ENCODE measurements around the gene RTBDN. TPM values are rescaled to one million over a fixed set of nuclear protein-coding genes. Genes with fewer than 3 reads are reported as not detected.
A peak's percentile ranks its signal among the peaks of the same experiment; 100 is the strongest.

Gene RTBDN
- total and polyA plus RNA-seq, 10 of the 15 experiments (the other 5 are each of a cell fraction or from before 2014, with no cell fraction given): 0.45 TPM; not detected in 9

- TF ChIP-seq BRCA1 (IDR thresholded peaks at IDR 0.05; ENCODE audit: low read depth, low read length): no peak
- 0 out of 2 replicates have a peak, but pooled peaks have one; percentile 35 for TF ChIP-seq MEF2A (IDR thresholded peaks at IDR 0.05; ENCODE audit: insufficient read depth, low read depth, low read length)
- TF ChIP-seq GATAD2B (conservative IDR thresholded peaks at IDR 0.05; ENCODE audit: low read depth): peak; percentile 93
- TF ChIP-seq ZNF274 (IDR thresholded peaks at IDR 0.05; ENCODE audit: insufficient read depth, insufficient read length): no peak
- TF ChIP-seq ZBTB33 (IDR thresholded peaks at IDR 0.05): no peak
- peak; percentile 69 for TF ChIP-seq IKZF1 (conservative IDR thresholded peaks at IDR 0.05)
- no peak for TF ChIP-seq KAT2A (conservative IDR thresholded peaks at IDR 0.05; ENCODE audit: control insufficient read depth, low read depth, low read length)
- TF ChIP-seq EZH2 (IDR thresholded peaks at IDR 0.05; ENCODE audit: borderline replicate concordance, control insufficient read depth, low read depth, low read length): no peak
- no peak for TF ChIP-seq BCL11A (IDR thresholded peaks at IDR 0.05; ENCODE audit: low read depth, low read length)
- no peak for TF ChIP-seq POLR2AphosphoS2 (IDR thresholded peaks at IDR 0.05; ENCODE audit: low read depth, low read length)
- TF ChIP-seq MYC (IDR thresholded peaks at IDR 0.05; ENCODE audit: insufficient read depth, insufficient read length, insufficient replicate concordance, low read length, severe bottlenecking): no peak
- no peak for TF ChIP-seq SP1 (IDR thresholded peaks at IDR 0.05; ENCODE audit: low read depth, low read length)
- TF ChIP-seq TARDBP (IDR thresholded peaks at IDR 0.05; ENCODE audit: borderline replicate concordance): no peak
- TF ChIP-seq ESRRA (IDR thresholded peaks at IDR 0.05; ENCODE audit: low read length): no peak
- TF ChIP-seq POLR2A (IDR thresholded peaks at IDR 0.05; ENCODE audit: low read depth, low read length): peak; percentile 32; the same call in 1 of the 2 replicates
- no peak for TF ChIP-seq MYB (IDR thresholded peaks at IDR 0.05; ENCODE audit: borderline replicate concordance, low read depth, low read length)
- no peak for TF ChIP-seq CEBPB (IDR thresholded peaks at IDR 0.05; ENCODE audit: borderline replicate concordance in 1 of 2, low read depth in 2 of 2, low read length in 2 of 2)
- no peak for TF ChIP-seq NFIC (IDR thresholded peaks at IDR 0.05; ENCODE audit: low read depth, low read length)
- peak; percentile 10; the same call in 1 of the 2 replicates for TF ChIP-seq SPI1 (IDR thresholded peaks at IDR 0.05; ENCODE audit: borderline replicate concordance, insufficient read depth, low read depth, low read length)
- no peak for TF ChIP-seq HDAC2 (IDR thresholded peaks at IDR 0.05)
- no peak for TF ChIP-seq PAX8 (IDR thresholded peaks at IDR 0.05)
- no peak for TF ChIP-seq SUPT20H (IDR thresholded peaks at IDR 0.05; ENCODE audit: borderline replicate concordance, control insufficient read depth, low read depth, low read length)
- no peak for TF ChIP-seq PML (IDR thresholded peaks at IDR 0.05; ENCODE audit: low read length)
- TF ChIP-seq, protein P1, sequence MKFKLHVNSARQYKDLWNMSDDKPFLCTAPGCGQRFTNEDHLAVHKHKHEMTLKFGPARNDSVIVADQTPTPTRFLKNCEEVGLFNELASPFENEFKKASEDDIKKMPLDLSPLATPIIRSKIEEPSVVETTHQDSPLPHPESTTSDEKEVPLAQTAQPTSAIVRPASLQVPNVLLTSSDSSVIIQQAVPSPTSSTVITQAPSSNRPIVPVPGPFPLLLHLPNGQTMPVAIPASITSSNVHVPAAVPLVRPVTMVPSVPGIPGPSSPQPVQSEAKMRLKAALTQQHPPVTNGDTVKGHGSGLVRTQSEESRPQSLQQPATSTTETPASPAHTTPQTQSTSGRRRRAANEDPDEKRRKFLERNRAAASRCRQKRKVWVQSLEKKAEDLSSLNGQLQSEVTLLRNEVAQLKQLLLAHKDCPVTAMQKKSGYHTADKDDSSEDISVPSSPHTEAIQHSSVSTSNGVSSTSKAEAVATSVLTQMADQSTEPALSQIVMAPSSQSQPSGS (IDR thresholded peaks at IDR 0.05; ENCODE audit: low read length): no peak
- TF ChIP-seq, protein P2, sequence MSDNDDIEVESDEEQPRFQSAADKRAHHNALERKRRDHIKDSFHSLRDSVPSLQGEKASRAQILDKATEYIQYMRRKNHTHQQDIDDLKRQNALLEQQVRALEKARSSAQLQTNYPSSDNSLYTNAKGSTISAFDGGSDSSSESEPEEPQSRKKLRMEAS (IDR thresholded peaks at IDR 0.05; ENCODE audit: low read depth, low read length): no peak
- no peak for TF ChIP-seq ATF7 (IDR thresholded peaks at IDR 0.05; ENCODE audit: low read depth)
Measured at GRCh38 chr19:12786141-12786870, 48.1 kb downstream of the RTBDN start (continued).
